Posterior cingulate gyrus (tissue), 11 donors: ENCODE results near the gene PLD6.
"Not testable (repeated sequence)": the region's sequence is repeated elsewhere in the genome, so short reads cannot be mapped to it uniquely, and the experiment has no call there.

Source experiments
- DNase-seq, 10 donors: peaks; one replicate each; pipeline versions ENCODE4 v3.0.0 to v3.0.0-alpha.2; 2020 to 2021; ENCODE audit warnings: mixed read lengths in 3 of 10
- intact Hi-C: fragments of 100-400 bp; cut with DNase I; formaldehyde crosslinking; loops from one replicate; pipeline ENCODE4 v1.15.1; 2023

Gene PLD6

GRCh38 chr17:17204041-17204591 is 2.0 kb downstream of the PLD6 start:
- intact Hi-C loops, result loop anchor here (2.0 kb wide), 1 partner anchor 33 kb away; the partner anchor contains the start of gene FLCN
- DNase-seq, result peak; percentile 27 to 90 (median 64)

GRCh38 chr17:17203173-17203730 is 2.9 kb downstream of the PLD6 start:
- DNase-seq, result peak in 3 of 10 donors; percentile 20 to 44 (median 33)
- intact Hi-C loops, result no loop called here

- intact Hi-C loops, result no loop called here
- peak in 3 of 10 donors; percentile 40 to 58 (median 51) for DNase-seq
These were observed 4.2 kb downstream of the PLD6 start for GRCh38 chr17:17201907-17202306.

- intact Hi-C loops, result no loop called here
- peak in 1 of 10 donors; percentile 26 for DNase-seq
These were observed 4.9 kb downstream of the PLD6 start for GRCh38 chr17:17201271-17201670.

- intact Hi-C loops, result no loop called here
- DNase-seq, result peak in 1 of 10 donors; percentile 16
These were observed 5.3 kb downstream of the PLD6 start for GRCh38 chr17:17200831-17201230.

- peak in 1 of 10 donors; percentile 30 for DNase-seq
- intact Hi-C loops, result no loop called here
These were observed 5.8 kb downstream of the PLD6 start for GRCh38 chr17:17200311-17200710.

- intact Hi-C loops, result no loop called here
- peak in 1 of 10 donors; percentile 14 for DNase-seq
These were observed 7.9 kb downstream of the PLD6 start for GRCh38 chr17:17198281-17198680.

GRCh38 chr17:17196776-17197175 is 9.4 kb downstream of the PLD6 start:
- intact Hi-C loops, result no loop called here
- DNase-seq, result no peak

GRCh38 chr17:17195466-17195865 is 10.7 kb downstream of the PLD6 start:
- intact Hi-C loops, DNase-seq: not testable (repeated sequence)

- DNase-seq, result peak in 2 of 10 donors; percentile 44 to 72
- intact Hi-C loops, result no loop called here
These were observed 14.2 kb downstream of the PLD6 start for GRCh38 chr17:17191961-17192381.

- DNase-seq, result peak in 2 of 10 donors; percentile 59 to 71
These were observed 14.8 kb downstream of the PLD6 start for GRCh38 chr17:17191346-17191792.

GRCh38 chr17:17190188-17190587 is 15.9 kb downstream of the PLD6 start:
- intact Hi-C loops, result no loop called here

More at GRCh38 chr17:17191346-17191792, 14.8 kb downstream of the PLD6 start:
- intact Hi-C loops, result no loop called here

GRCh38 chr17:17189559-17189958 is 16.6 kb downstream of the PLD6 start:
- peak in 1 of 10 donors; percentile 42 for DNase-seq
- intact Hi-C loops, result no loop called here

More at GRCh38 chr17:17190188-17190587, 15.9 kb downstream of the PLD6 start:
- DNase-seq, result peak in 1 of 10 donors; percentile 49

- intact Hi-C loops, result no loop called here
These were observed 17.5 kb downstream of the PLD6 start for GRCh38 chr17:17188586-17188985.

GRCh38 chr17:17186551-17187505 is 19.3 kb downstream of the PLD6 start:
- intact Hi-C loops, result no loop called here
- DNase-seq, result peak in 1 of 10 donors; percentile 42

More at GRCh38 chr17:17188586-17188985, 17.5 kb downstream of the PLD6 start:
- DNase-seq, result peak in 1 of 10 donors; percentile 52

GRCh38 chr17:17186051-17186450 is 20.1 kb downstream of the PLD6 start:
- peak in 2 of 10 donors; percentile 52 to 60 for DNase-seq
- intact Hi-C loops, result no loop called here

- peak in 2 of 10 donors; percentile 41 to 57 for DNase-seq
- intact Hi-C loops, result not testable (repeated sequence)
These were observed 21.0 kb downstream of the PLD6 start for GRCh38 chr17:17184985-17185757.

GRCh38 chr17:17183744-17184143 is 22.4 kb downstream of the PLD6 start:
- intact Hi-C loops, result no loop called here
- peak in 1 of 10 donors; percentile 20 for DNase-seq

GRCh38 chr17:17182598-17183136 is 23.5 kb downstream of the PLD6 start:
- intact Hi-C loops, result no loop called here
- DNase-seq, result peak in 2 of 10 donors; percentile 22 to 65
